H1 (cell line): Measurements from ENCODE around the gene MAP3K13. TPM values are rescaled to one million over a fixed set of nuclear protein-coding genes. Genes with fewer than 3 reads are reported as not detected.

ENCODE experiments used
- CHD7 ChIP-seq: fragments of 300-600 bp; sonication (generic); IDR thresholded peaks from 2 replicates; pipeline ENCODE4 v1.7.1; 2012; ENCODE audit warnings: low read length, moderate library complexity, mild to moderate bottlenecking, inconsistent platforms; ENCODE audit not compliant: insufficient replicate concordance
- NANOG ChIP-seq: IDR thresholded peaks from 2 replicates; pipeline ENCODE4 v1.6.1; 2011; ENCODE audit warnings: low read length, low read depth, mild to moderate bottlenecking, inconsistent platforms; ENCODE audit not compliant: insufficient read depth, poor library complexity, severe bottlenecking
- POLR2AphosphoS5 ChIP-seq: IDR thresholded peaks from 2 replicates; pipeline ENCODE4 v1.6.1; 2011; ENCODE audit warnings: low read depth, low read length
- SP2 ChIP-seq: IDR thresholded peaks from 2 replicates; pipeline ENCODE4 v1.6.1; 2012; ENCODE audit warnings: mild to moderate bottlenecking, low read length, inconsistent platforms
- polyA plus RNA-seq, 7 experiments: library from polyadenylated mRNA; depleted of rRNA in 3 of 7; stranded (reverse) in 5 of 7; unstranded in 2 of 7; fragments of >200 nt in 5 of 7; fragments of 200-250 nt in 2 of 7; gene quantifications; 1 replicate in 5 of 7; 2 replicates in 1 of 7; 4 replicates in 1 of 7; pipeline versions ENCODE4 v1.2.1 to v1.2.3, GENCODE V29; 2011 to 2013; ENCODE audit warnings: missing spikeins in 2 of 7, mixed read lengths in 2 of 7
- total RNA-seq: library from RNA; stranded (reverse); fragmentation: NEBNext Ultra II Directional; extraction: Animal tissue kit (Norgen Biotek cat#: 25700); gene quantifications from 2 replicates; pipeline ENCODE4 v1.2.1, GENCODE V29; 2021

The MAP3K13 gene
- total and polyA plus RNA-seq, 2 of the 8 experiments (the other 6 are each of a cell fraction or from before 2014, with no cell fraction given): 6.8 to 17.9 TPM

DNA sequence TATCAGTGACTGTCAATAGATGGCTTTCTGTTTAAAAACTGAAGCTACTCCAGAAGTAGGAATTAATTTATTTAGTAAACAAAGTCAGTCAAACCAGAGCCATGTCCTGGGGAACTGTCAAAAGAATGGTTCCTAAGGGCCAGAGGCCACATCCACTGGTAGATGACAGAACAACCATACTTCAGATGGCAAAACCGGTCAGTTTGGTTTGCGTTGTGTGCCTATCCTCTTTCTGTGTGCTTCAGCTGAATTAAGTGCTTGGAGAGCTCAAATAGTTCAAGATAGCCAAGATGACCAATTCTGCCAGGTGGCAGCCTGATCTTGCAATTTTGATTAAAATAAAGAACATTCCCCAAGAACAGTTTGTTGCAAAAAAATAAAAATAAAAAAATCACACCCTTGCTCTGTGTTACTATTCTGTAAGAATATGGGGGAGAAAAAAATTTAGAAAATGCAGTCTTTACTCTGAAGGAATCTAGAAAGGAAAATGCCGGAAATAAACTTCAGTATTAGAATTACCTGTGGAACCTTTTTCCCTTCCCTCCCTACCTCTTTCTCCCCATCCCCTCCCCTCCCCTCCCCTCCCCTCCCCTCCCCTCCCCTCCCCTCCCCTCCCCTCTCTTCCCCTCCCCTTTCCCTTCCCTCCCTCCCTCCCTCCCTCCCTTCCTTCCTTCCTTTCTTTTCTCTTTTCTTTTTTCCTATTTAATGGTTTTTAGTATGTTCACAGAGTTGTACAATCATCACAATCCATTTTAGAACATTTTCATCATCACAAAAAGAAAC, 2.5 kb downstream of the MAP3K13 start (continued):
- no peak for TF ChIP-seq CHD7
- TF ChIP-seq POLR2AphosphoS5: no peak
- no peak for TF ChIP-seq SP2
- no peak for TF ChIP-seq NANOG
